ENCODE data around the gene CA10.

CA10 gene

GRCh38 chr17:51769231-51769630 lies 389.3 kb downstream of the CA10 start:
- no peak for DNase-seq (ENCODE audit: low read depth in 2 of 2)

GRCh38 chr17:51768706-51769105 lies 389.8 kb downstream of the CA10 start:
- DNase-seq (ENCODE audit: low read depth in 2 of 2): no peak

- DNase-seq (ENCODE audit: low read depth in 2 of 2): no peak
Measured at GRCh38 chr17:51767287-51767686, 391.2 kb downstream of the CA10 start.

- no peak for DNase-seq (ENCODE audit: low read depth in 2 of 2)
Measured at GRCh38 chr17:51765282-51766135, 393.0 kb downstream of the CA10 start.

GRCh38 chr17:51764387-51764971 lies 394.0 kb downstream of the CA10 start:
- peak in 1 of 2 donors; percentile 4 for DNase-seq (ENCODE audit: low read depth in 2 of 2)

- DNase-seq (ENCODE audit: low read depth in 2 of 2): no peak
Measured at GRCh38 chr17:51763058-51763457, 395.5 kb downstream of the CA10 start.

- DNase-seq (ENCODE audit: low read depth in 2 of 2): no peak
Measured at GRCh38 chr17:51761105-51761504, 397.4 kb downstream of the CA10 start.

- no peak for DNase-seq (ENCODE audit: low read depth in 2 of 2)
Measured at GRCh38 chr17:51759260-51759659, 399.3 kb downstream of the CA10 start.

- no peak for DNase-seq (ENCODE audit: low read depth in 2 of 2)
Measured at GRCh38 chr17:51751072-51751471, 407.4 kb downstream of the CA10 start.

GRCh38 chr17:51748749-51749604 lies 409.5 kb downstream of the CA10 start:
- DNase-seq (ENCODE audit: low read depth in 2 of 2): no peak

- no peak for DNase-seq (ENCODE audit: low read depth in 2 of 2)
Measured at GRCh38 chr17:51746421-51746820, 412.1 kb downstream of the CA10 start.

- DNase-seq (ENCODE audit: low read depth in 2 of 2): no peak
Measured at GRCh38 chr17:51745993-51746392, 412.5 kb downstream of the CA10 start.

GRCh38 chr17:51743477-51743876 lies 415.0 kb downstream of the CA10 start:
- no peak for DNase-seq (ENCODE audit: low read depth in 2 of 2)

GRCh38 chr17:51742571-51742970 lies 415.9 kb downstream of the CA10 start:
- no peak for DNase-seq (ENCODE audit: low read depth in 2 of 2)

- no peak for DNase-seq (ENCODE audit: low read depth in 2 of 2)
Measured at GRCh38 chr17:51741458-51741857, 417.1 kb downstream of the CA10 start.

- no peak for DNase-seq (ENCODE audit: low read depth in 2 of 2)
Measured at GRCh38 chr17:51740531-51740930, 418.0 kb downstream of the CA10 start.

GRCh38 chr17:51739245-51739886 lies 419.1 kb downstream of the CA10 start:
- DNase-seq (ENCODE audit: low read depth in 2 of 2): no peak

- no peak for DNase-seq (ENCODE audit: low read depth in 2 of 2)
Measured at GRCh38 chr17:51736356-51736755, 422.2 kb downstream of the CA10 start.

GRCh38 chr17:51734976-51735375 lies 423.5 kb downstream of the CA10 start:
- DNase-seq (ENCODE audit: low read depth in 2 of 2): no peak

GRCh38 chr17:51734462-51734861 lies 424.1 kb downstream of the CA10 start:
- DNase-seq (ENCODE audit: low read depth in 2 of 2): no peak

- no peak for DNase-seq (ENCODE audit: low read depth in 2 of 2)
Measured at GRCh38 chr17:51733166-51733565, 425.3 kb downstream of the CA10 start.
